ENCODE results near the gene FNDC3A. TPM values are rescaled to one million over a fixed set of nuclear protein-coding genes. Genes with fewer than 3 reads are reported as not detected.

The FNDC3A gene
- total RNA-seq, 5 donors from 2014 or later (not counting 1 experiment from before 2014, with no cell fraction given) = 29.7 to 44.4 (median 32.0) TPM

- Histone ChIP-seq H3K9me3 (no peaks in the 10 kb centered on the region), H3K27ac (ENCODE audit: low read length) (peak overlapping the region; percentile 79), H3K36me3 (ENCODE audit: control insufficient read depth in 2 of 2, extremely low read depth in 1 of 2, insufficient read depth in 1 of 2, low read length in 1 of 2) (no peaks in the 10 kb centered on the region), H3K27me3 (replicated peaks in 1 of 2; ENCODE audit: control insufficient read depth in 2 of 2, extremely low read depth in 1 of 2, insufficient read depth in 2 of 2, low read length in 1 of 2) (no peaks in the 10 kb centered on the region), H3K4me1 (ENCODE audit: control insufficient read depth in 1 of 2, extremely low read depth in 1 of 2, insufficient read depth in 2 of 2, low read length in 2 of 2) (peaks cover 6 to 14% of the 10 kb centered on the region in 2 experiments), H3K4me3 (ENCODE audit: control insufficient read depth in 1 of 2, extremely low read depth in 1 of 2, low read length in 1 of 2) (peak overlapping the region; percentile 78 to 100)
- H3K27ac Mint-ChIP-seq = peak overlapping the region; percentile 96 to 98
- 3% methylated on average over 3 of the region's 4 CpGs for WGBS (ENCODE audit: insufficient coverage)
- no peaks in the 10 kb centered on the region for H3K9me3 Mint-ChIP-seq
- H3K27me3 Mint-ChIP-seq = no peaks in the 10 kb centered on the region
- ATAC-seq (replicated peaks in 1 of 4) (peak in 1 of 4 experiments; percentile 21), DNase-seq (peak in 4 of 35 experiments; percentile 0 to 4 (median 2))
- ChIA-PET POLR2A (interaction anchor here (1.1 to 2.0 kb wide), 2 partner anchors 11 kb away, joined by 3 to 12 read pairs; no protein-coding TSS in a partner anchor), CTCF (interaction anchor here (1.0 to 2.2 kb wide), 4 partner anchors 11 to 33 kb away, joined by 4 to 12 read pairs (median 7); no protein-coding TSS in a partner anchor)
- peaks cover 41 to 48% (median 46%) of the 10 kb centered on the region in 3 donors for H3K4me1 Mint-ChIP-seq
- peaks cover 6% of the 10 kb centered on the region for H3K36me3 Mint-ChIP-seq
- peak overlapping the region; percentile 97 to 99 (median 99) for H3K4me3 Mint-ChIP-seq
Measured at GRCh38 chr13:49246850-49247642, 271.3 kb downstream of the FNDC3A start.

- POLR2A ChIA-PET = interaction anchor here (0.5 to 2.0 kb wide), 6 partner anchors 10 to 717 kb away, joined by 3 to 12 read pairs (median 4); partner anchors contain the start of gene KPNA3 (in 1 of the 2)
- H3K4me3 ChIP-seq (ENCODE audit: control insufficient read depth in 1 of 2, extremely low read depth in 1 of 2, low read length in 1 of 2) = peak within 1 kb of the TSS; percentile 78 to 100
- H3K36me3 Mint-ChIP-seq = peaks cover 9% of the 10 kb centered on the region
- peak within 1 kb of the TSS; percentile 97 to 99 (median 99) for H3K4me3 Mint-ChIP-seq
- peak; percentile 75 to 82 (median 79) for ATAC-seq (replicated peaks in 1 of 4)
- CTCF ChIA-PET = interaction anchor here (0.6 to 2.2 kb wide), 9 partner anchors 10 to 299 kb away, joined by 3 to 12 read pairs (median 6); no protein-coding TSS in a partner anchor
- H3K4me1 ChIP-seq (ENCODE audit: control insufficient read depth in 1 of 2, extremely low read depth in 1 of 2, insufficient read depth in 2 of 2, low read length in 2 of 2) = peaks cover 6 to 14% of the 10 kb centered on the region in 2 experiments
- under 1% methylated on average over 49 of the region's 56 CpGs for WGBS (ENCODE audit: insufficient coverage)
- H3K27me3 ChIP-seq (replicated peaks in 1 of 2; ENCODE audit: control insufficient read depth in 2 of 2, extremely low read depth in 1 of 2, insufficient read depth in 2 of 2, low read length in 1 of 2) = no peaks in the 10 kb centered on the region
- H3K4me1 Mint-ChIP-seq = peaks cover 48 to 54% (median 50%) of the 10 kb centered on the region in 3 donors
- no peaks in the 10 kb centered on the region for H3K9me3 Mint-ChIP-seq
- DNase-seq = peak; percentile 63 to 90 (median 77)
- no peaks in the 10 kb centered on the region for H3K9me3 ChIP-seq
- peak within 1 kb of the TSS; percentile 79 for H3K27ac ChIP-seq (ENCODE audit: low read length)
- H3K36me3 ChIP-seq (ENCODE audit: control insufficient read depth in 2 of 2, extremely low read depth in 1 of 2, insufficient read depth in 1 of 2, low read length in 1 of 2) = no peaks in the 10 kb centered on the region
- H3K27ac Mint-ChIP-seq = peak within 1 kb of the TSS; percentile 96 to 98
- no peaks in the 10 kb centered on the region for H3K27me3 Mint-ChIP-seq
Measured at GRCh38 chr13:49247643-49248621, 272.2 kb downstream of the FNDC3A start, which contains the start of gene CDADC1. Gene CDADC1 (plus strand): TSS chr13:49247925. CDS start chr13:49248038, 113 bp downstream.

- peak in 2 of 35 experiments; percentile 34 to 43 for DNase-seq
- WGBS (ENCODE audit: insufficient coverage) = 14% methylated on average over 1 of the region's 6 CpGs
- Mint-ChIP-seq H3K27ac (peak overlapping the region; percentile 96 to 98), H3K4me3 (peak overlapping the region; percentile 97 to 99 (median 99)), H3K4me1 (peaks cover 54 to 60% (median 57%) of the 10 kb centered on the region in 3 donors), H3K9me3 (no peaks in the 10 kb centered on the region), H3K27me3 (no peaks in the 10 kb centered on the region), H3K36me3 (peaks cover 9% of the 10 kb centered on the region)
- no peaks in the 10 kb centered on the region for H3K27me3 ChIP-seq (replicated peaks in 1 of 2; ENCODE audit: control insufficient read depth in 2 of 2, extremely low read depth in 1 of 2, insufficient read depth in 2 of 2, low read length in 1 of 2)
- POLR2A ChIA-PET = interaction anchor here (0.7 to 2.0 kb wide), 4 partner anchors 9 to 718 kb away, joined by 3 to 12 read pairs (median 6); partner anchors contain the start of gene KPNA3 (in 1 of the 2)
- H3K4me1 ChIP-seq (ENCODE audit: control insufficient read depth in 1 of 2, extremely low read depth in 1 of 2, insufficient read depth in 2 of 2, low read length in 2 of 2) = peaks cover 6 to 18% of the 10 kb centered on the region in 2 experiments
- peak overlapping the region; percentile 78 to 100 for H3K4me3 ChIP-seq (ENCODE audit: control insufficient read depth in 1 of 2, extremely low read depth in 1 of 2, low read length in 1 of 2)
- CTCF ChIA-PET = interaction anchor here (0.7 to 2.2 kb wide), 9 partner anchors 10 to 358 kb away, joined by 3 to 12 read pairs (median 6); no protein-coding TSS in a partner anchor
- peak; percentile 17 to 54 (median 30) for ATAC-seq (replicated peaks in 1 of 4)
- H3K27ac ChIP-seq (ENCODE audit: low read length) = peak overlapping the region; percentile 79
- no peaks in the 10 kb centered on the region for H3K36me3 ChIP-seq (ENCODE audit: control insufficient read depth in 2 of 2, extremely low read depth in 1 of 2, insufficient read depth in 1 of 2, low read length in 1 of 2)
- no peaks in the 10 kb centered on the region for H3K9me3 ChIP-seq
Measured at GRCh38 chr13:49248622-49249002, 272.9 kb downstream of the FNDC3A start.

GRCh38 chr13:49251326-49251725, 275.6 kb downstream of the FNDC3A start:
- Mint-ChIP-seq H3K27me3 (no peaks in the 10 kb centered on the region), H3K4me3 (no peak overlapping the region), H3K36me3 (peaks cover 26% of the 10 kb centered on the region), H3K9me3 (no peaks in the 10 kb centered on the region), H3K27ac (no peak overlapping the region), H3K4me1 (peaks cover 68 to 81% (median 77%) of the 10 kb centered on the region in 3 donors)
- Histone ChIP-seq H3K36me3 (ENCODE audit: control insufficient read depth in 2 of 2, extremely low read depth in 1 of 2, insufficient read depth in 1 of 2, low read length in 1 of 2) (peaks cover 0 to 12% of the 10 kb centered on the region in 2 donors), H3K9me3 (no peaks in the 10 kb centered on the region), H3K27ac (ENCODE audit: low read length) (no peak overlapping the region), H3K27me3 (replicated peaks in 1 of 2; ENCODE audit: control insufficient read depth in 2 of 2, extremely low read depth in 1 of 2, insufficient read depth in 2 of 2, low read length in 1 of 2) (no peaks in the 10 kb centered on the region), H3K4me3 (ENCODE audit: control insufficient read depth in 1 of 2, extremely low read depth in 1 of 2, low read length in 1 of 2) (no peak overlapping the region), H3K4me1 (ENCODE audit: control insufficient read depth in 1 of 2, extremely low read depth in 1 of 2, insufficient read depth in 2 of 2, low read length in 2 of 2) (peaks cover 6 to 20% of the 10 kb centered on the region in 2 experiments)
- ChIA-PET CTCF (interaction anchor here in 1 of 2 donors (0.7 to 1.8 kb wide), 2 partner anchors 11 to 202 kb away, joined by 3 to 6 read pairs; no protein-coding TSS in a partner anchor), POLR2A (interaction anchor here in 1 of 2 donors (0.7 kb wide), 2 partner anchors 10 to 1101 kb away, joined by 3 to 4 read pairs; no protein-coding TSS in a partner anchor)
- DNase-seq (no peak), ATAC-seq (replicated peaks in 1 of 4) (no peak)
- no CpG with 5 or more reads among the region's 5 CpGs for WGBS (ENCODE audit: insufficient coverage)

GRCh38 chr13:49253310-49253709, 277.6 kb downstream of the FNDC3A start:
- DNase-seq (no peak), ATAC-seq (replicated peaks in 1 of 4) (no peak)
- Mint-ChIP-seq H3K27me3 (no peaks in the 10 kb centered on the region), H3K9me3 (no peaks in the 10 kb centered on the region), H3K4me1 (peaks cover 68 to 85% (median 84%) of the 10 kb centered on the region in 3 donors), H3K4me3 (no peak overlapping the region), H3K27ac (peak overlapping the region; percentile 9 to 78), H3K36me3 (peaks cover 31% of the 10 kb centered on the region)
- no CpG with 5 or more reads among the region's 1 CpG for WGBS (ENCODE audit: insufficient coverage)
- Histone ChIP-seq H3K27me3 (replicated peaks in 1 of 2; ENCODE audit: control insufficient read depth in 2 of 2, extremely low read depth in 1 of 2, insufficient read depth in 2 of 2, low read length in 1 of 2) (no peaks in the 10 kb centered on the region), H3K9me3 (no peaks in the 10 kb centered on the region), H3K4me3 (ENCODE audit: control insufficient read depth in 1 of 2, extremely low read depth in 1 of 2, low read length in 1 of 2) (no peak overlapping the region), H3K27ac (ENCODE audit: low read length) (no peak overlapping the region), H3K4me1 (ENCODE audit: control insufficient read depth in 1 of 2, extremely low read depth in 1 of 2, insufficient read depth in 2 of 2, low read length in 2 of 2) (peaks cover 0 to 17% of the 10 kb centered on the region in 2 experiments), H3K36me3 (ENCODE audit: control insufficient read depth in 2 of 2, extremely low read depth in 1 of 2, insufficient read depth in 1 of 2, low read length in 1 of 2) (peaks cover 0 to 15% of the 10 kb centered on the region in 2 donors)
- ChIA-PET POLR2A (no interaction called here), CTCF (no interaction called here)
